ENCODE data around the gene GPX4.

DNA sequence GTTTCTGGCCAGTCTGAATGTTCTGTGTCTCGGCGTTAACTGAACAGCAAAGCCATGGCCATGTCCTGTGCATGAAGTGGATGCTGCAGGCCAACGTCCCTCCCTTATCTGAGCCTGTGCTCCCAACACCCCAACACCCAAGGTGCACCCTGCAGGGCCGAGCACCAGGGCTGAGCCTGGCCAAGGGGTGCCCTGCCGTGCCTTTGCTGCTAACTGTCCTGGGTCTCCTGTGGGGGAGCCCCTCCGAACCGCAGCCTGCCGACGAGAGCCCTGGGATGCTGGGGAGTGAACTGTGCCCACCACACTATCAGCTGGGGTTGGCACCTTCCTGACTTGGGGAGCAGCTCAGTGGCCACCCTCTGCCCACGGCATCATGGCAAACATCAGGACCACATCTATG, 17.6 kb downstream of the GPX4 start:
- TF ChIP-seq, protein P1, sequence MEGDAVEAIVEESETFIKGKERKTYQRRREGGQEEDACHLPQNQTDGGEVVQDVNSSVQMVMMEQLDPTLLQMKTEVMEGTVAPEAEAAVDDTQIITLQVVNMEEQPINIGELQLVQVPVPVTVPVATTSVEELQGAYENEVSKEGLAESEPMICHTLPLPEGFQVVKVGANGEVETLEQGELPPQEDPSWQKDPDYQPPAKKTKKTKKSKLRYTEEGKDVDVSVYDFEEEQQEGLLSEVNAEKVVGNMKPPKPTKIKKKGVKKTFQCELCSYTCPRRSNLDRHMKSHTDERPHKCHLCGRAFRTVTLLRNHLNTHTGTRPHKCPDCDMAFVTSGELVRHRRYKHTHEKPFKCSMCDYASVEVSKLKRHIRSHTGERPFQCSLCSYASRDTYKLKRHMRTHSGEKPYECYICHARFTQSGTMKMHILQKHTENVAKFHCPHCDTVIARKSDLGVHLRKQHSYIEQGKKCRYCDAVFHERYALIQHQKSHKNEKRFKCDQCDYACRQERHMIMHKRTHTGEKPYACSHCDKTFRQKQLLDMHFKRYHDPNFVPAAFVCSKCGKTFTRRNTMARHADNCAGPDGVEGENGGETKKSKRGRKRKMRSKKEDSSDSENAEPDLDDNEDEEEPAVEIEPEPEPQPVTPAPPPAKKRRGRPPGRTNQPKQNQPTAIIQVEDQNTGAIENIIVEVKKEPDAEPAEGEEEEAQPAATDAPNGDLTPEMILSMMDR (IDR thresholded peaks at IDR 0.05), result no peak
- no peak for TF ChIP-seq POLR2A (IDR thresholded peaks at IDR 0.05)

Measured in body of pancreas (tissue), 4 donors.